ENCODE measurements around the gene CFLAR. TPM values are rescaled to one million over a fixed set of nuclear protein-coding genes. Genes with fewer than 3 reads are reported as not detected.

CFLAR gene
- total RNA-seq, 1 experiment from 2014 or later = 7.6 TPM

- H2AFZ ChIP-seq (ENCODE audit: low read length) = peak overlapping the region; percentile 78
- H3K9me3 ChIP-seq (ENCODE audit: control insufficient read depth, low read depth, low read length) = no peaks in the 10 kb centered on the region
- Mint-ChIP-seq H3K9me3 (no peaks in the 10 kb centered on the region), H3K36me3 (ENCODE audit: insufficient read depth in 1 of 3, low read depth in 3 of 3) (no peaks in the 10 kb centered on the region), H3K27ac (peak overlapping the region in 2 of 3 experiments; percentile 21 to 95; a peak in 2 of 7 replicates), H3K4me3 (no peak overlapping the region), H3K27me3 (ENCODE audit: low read depth) (no peaks in the 10 kb centered on the region), H3K4me1 (peaks cover 11 to 12% of the 10 kb centered on the region in 2 experiments)
- no peak overlapping the region for H4K8ac ChIP-seq (replicated peaks; ENCODE audit: insufficient read length, low read depth, low read length)
- H3K27me3 ChIP-seq (ENCODE audit: insufficient read depth, low read length) = no peaks in the 10 kb centered on the region
- no peak overlapping the region for H2BK120ac ChIP-seq (ENCODE audit: low read depth, low read length, poor library complexity, severe bottlenecking)
- no peak overlapping the region for H2BK15ac ChIP-seq (ENCODE audit: low read depth, low read length)
- H3K4me1 ChIP-seq (ENCODE audit: insufficient read depth, low read length) = peaks cover 4% of the 10 kb centered on the region; the same call in 1 of the 2 replicates
- H2BK20ac ChIP-seq (ENCODE audit: low read depth, low read length, poor library complexity, severe bottlenecking) = no peak overlapping the region
- no peak overlapping the region for H3K56ac ChIP-seq (ENCODE audit: insufficient read length, low read depth, low read length)
- TF ChIP-seq CTCF (conservative IDR thresholded peaks at IDR 0.05) = no peak
- no peak overlapping the region for H2AK5ac ChIP-seq (ENCODE audit: insufficient read length, low read length)
- H4K5ac ChIP-seq (ENCODE audit: insufficient read length, low read depth, low read length) = no peak overlapping the region
- no peak for DNase-seq
- no peaks in the 10 kb centered on the region for H3K79me2 ChIP-seq (ENCODE audit: insufficient read depth, low read length)
- H3K4me2 ChIP-seq (ENCODE audit: insufficient read depth, insufficient read length, low read length) = no peak overlapping the region
- H3K14ac ChIP-seq (ENCODE audit: insufficient read depth, low read length) = no peak overlapping the region
- H3K9ac ChIP-seq (ENCODE audit: extremely low read depth, insufficient read length, low read length) = no peak overlapping the region
- H4K20me1 ChIP-seq (ENCODE audit: control insufficient read depth, insufficient read depth, insufficient read length) = no peaks in the 10 kb centered on the region
- no CpG with 5 or more reads among the region's 4 CpGs for WGBS (ENCODE audit: extremely low coverage, insufficient read length, low lambda C conversion rate)
- H3K27ac ChIP-seq (ENCODE audit: insufficient read length, low read depth, low read length) = no peak overlapping the region
- no peak overlapping the region for H3T11ph ChIP-seq (ENCODE audit: low read length)
- no peak overlapping the region for H3K18ac ChIP-seq (ENCODE audit: insufficient read length, low read depth, low read length)
- H4K91ac ChIP-seq (ENCODE audit: insufficient read length, low read depth, low read length) = no peak overlapping the region
- no peak overlapping the region for H3K4ac ChIP-seq (ENCODE audit: low read depth, low read length)
- no peak overlapping the region for H2BK5ac ChIP-seq (ENCODE audit: insufficient read length, low read length)
- no peaks in the 10 kb centered on the region for H3K79me1 ChIP-seq (ENCODE audit: insufficient read depth, low read depth, low read length, poor library complexity, severe bottlenecking)
- H2BK12ac ChIP-seq (ENCODE audit: insufficient read length, low read depth, low read length) = no peak overlapping the region
- no peak overlapping the region for H3K23ac ChIP-seq (ENCODE audit: insufficient read length, low read depth, low read length)
- H3K23me2 ChIP-seq (ENCODE audit: insufficient read length, low read depth, low read length, poor library complexity, severe bottlenecking) = no peaks in the 10 kb centered on the region
Observed at GRCh38 chr2:201157694-201158093, 41.7 kb downstream of the CFLAR start.

All from H9 (cell line).